Activated T-cell treated with anti-CD3 and anti-CD28 coated beads, Interleukin-2, amount 50 U/mL, for 72 hours (primary cell): ENCODE measurements around the gene WDR5B. TPM values are rescaled to one million over a fixed set of nuclear protein-coding genes. Genes with fewer than 3 reads are reported as not detected.

Experiments
- ATAC-seq, 2 donors: fragments of 150-1000 bp; cut with Tn5 transposase; replicated peaks in 1 of 2; 2 replicates each; pipeline ENCODE4 v1.10.0; 2021; ENCODE audit warnings: moderate library complexity in 2 of 2, mild to moderate bottlenecking in 1 of 2
- DNase-seq, 2 donors: peaks; one replicate each; pipeline ENCODE4 v3.0.0; 2021 to 2022; ENCODE audit warnings: mixed read lengths in 1 of 2
- H3K27ac Mint-ChIP-seq: one replicate; pipeline ENCODE4 v1.8.0; 2022; ENCODE audit warnings: mild to moderate bottlenecking, moderate library complexity, mixed read lengths
- H3K27me3 Mint-ChIP-seq: one replicate; pipeline ENCODE4 v1.8.0; 2022; ENCODE audit warnings: low read depth, mixed read lengths
- H3K36me3 Mint-ChIP-seq, 2 donors: one replicate each; pipeline ENCODE4 v1.8.0; 2022; ENCODE audit warnings: mixed read lengths in 2 of 2, mild to moderate bottlenecking in 1 of 2; ENCODE audit not compliant: insufficient read depth in 2 of 2
- H3K4me1 Mint-ChIP-seq: one replicate; pipeline ENCODE4 v1.8.0; 2022; ENCODE audit warnings: low read depth, mixed read lengths
- H3K4me3 Mint-ChIP-seq, 2 donors: one replicate each; pipeline ENCODE4 v1.8.0; 2022; ENCODE audit warnings: mild to moderate bottlenecking in 2 of 2, mixed read lengths in 2 of 2, moderate library complexity in 2 of 2
- H3K9me3 Mint-ChIP-seq, 2 donors: one replicate each; pipeline ENCODE4 v1.8.0; 2022; ENCODE audit warnings: mixed read lengths in 2 of 2
- total RNA-seq, 2 donors: library from RNA; stranded (reverse); gene quantifications; one replicate each; pipeline ENCODE4 v1.2.3, GENCODE V29; 2022

Gene WDR5B
- total RNA-seq, 2 donors from 2014 or later = 2.6 to 3.6 TPM

- no peak overlapping the region for H3K4me3 Mint-ChIP-seq
- no peak overlapping the region for H3K27ac Mint-ChIP-seq
- ATAC-seq (no peak), DNase-seq (no peak)
- H3K27me3 Mint-ChIP-seq = no peaks in the 10 kb centered on the region
- peaks cover 16% of the 10 kb centered on the region for H3K4me1 Mint-ChIP-seq
- peaks cover 4 to 7% of the 10 kb centered on the region in 2 donors for H3K36me3 Mint-ChIP-seq
- H3K9me3 Mint-ChIP-seq = no peaks in the 10 kb centered on the region
These were observed 12.4 kb downstream of the WDR5B start for GRCh38 chr3:122403489-122403888.

- Mint-ChIP-seq H3K27me3 (no peaks in the 10 kb centered on the region), H3K27ac (no peak overlapping the region), H3K36me3 (peaks cover 0 to 5% of the 10 kb centered on the region in 2 donors), H3K4me1 (peaks cover 23% of the 10 kb centered on the region), H3K4me3 (no peak overlapping the region), H3K9me3 (no peaks in the 10 kb centered on the region)
- DNase-seq = no peak
- ATAC-seq = no peak
These were observed 16.9 kb downstream of the WDR5B start for GRCh38 chr3:122398920-122399319.

- DNase-seq = no peak
- ATAC-seq = no peak
- no peaks in the 10 kb centered on the region for H3K36me3 Mint-ChIP-seq
- H3K9me3 Mint-ChIP-seq = no peaks in the 10 kb centered on the region
- no peak overlapping the region for H3K27ac Mint-ChIP-seq
- peaks cover 23% of the 10 kb centered on the region for H3K4me1 Mint-ChIP-seq
- H3K27me3 Mint-ChIP-seq = no peaks in the 10 kb centered on the region
- H3K4me3 Mint-ChIP-seq = no peak overlapping the region
These were observed 18.7 kb downstream of the WDR5B start for GRCh38 chr3:122397201-122397600.

GRCh38 chr3:122396511-122396910 lies 19.4 kb downstream of the WDR5B start:
- no peak overlapping the region for H3K4me3 Mint-ChIP-seq
- ATAC-seq = no peak
- no peak for DNase-seq
- no peaks in the 10 kb centered on the region for H3K9me3 Mint-ChIP-seq
- H3K4me1 Mint-ChIP-seq = peaks cover 23% of the 10 kb centered on the region
- H3K27me3 Mint-ChIP-seq = no peaks in the 10 kb centered on the region
- no peaks in the 10 kb centered on the region for H3K36me3 Mint-ChIP-seq
- H3K27ac Mint-ChIP-seq = peak overlapping the region; percentile 80

GRCh38 chr3:122395582-122395981 lies 20.3 kb downstream of the WDR5B start:
- ATAC-seq (no peak), DNase-seq (no peak)
- H3K9me3 Mint-ChIP-seq = no peaks in the 10 kb centered on the region
- no peak overlapping the region for H3K4me3 Mint-ChIP-seq
- peaks cover 23% of the 10 kb centered on the region for H3K4me1 Mint-ChIP-seq
- H3K36me3 Mint-ChIP-seq = no peaks in the 10 kb centered on the region
- H3K27ac Mint-ChIP-seq = no peak overlapping the region
- H3K27me3 Mint-ChIP-seq = no peaks in the 10 kb centered on the region

- no peak for DNase-seq
- H3K27ac Mint-ChIP-seq = no peak overlapping the region
- no peak for ATAC-seq
- H3K27me3 Mint-ChIP-seq = no peaks in the 10 kb centered on the region
- H3K36me3 Mint-ChIP-seq = no peaks in the 10 kb centered on the region
- peaks cover 23% of the 10 kb centered on the region for H3K4me1 Mint-ChIP-seq
- H3K9me3 Mint-ChIP-seq = no peaks in the 10 kb centered on the region
- H3K4me3 Mint-ChIP-seq = no peak overlapping the region
These were observed 21.7 kb downstream of the WDR5B start for GRCh38 chr3:122394173-122394572.

- DNase-seq = peak; percentile 8 to 22
- H3K27ac Mint-ChIP-seq = peak overlapping the region; percentile 7
These were observed 22.7 kb downstream of the WDR5B start for GRCh38 chr3:122392868-122393844.

GRCh38 chr3:122391681-122392446 lies 24.0 kb downstream of the WDR5B start:
- no peak for ATAC-seq
- Mint-ChIP-seq H3K27ac (peak overlapping the region; percentile 45), H3K27me3 (no peaks in the 10 kb centered on the region), H3K4me3 (no peak overlapping the region), H3K9me3 (no peaks in the 10 kb centered on the region), H3K36me3 (peaks cover 0 to 1% of the 10 kb centered on the region in 2 donors), H3K4me1 (peaks cover 40% of the 10 kb centered on the region)
- DNase-seq = no peak

More at GRCh38 chr3:122392868-122393844, 22.7 kb downstream of the WDR5B start:
- Mint-ChIP-seq H3K27me3 (no peaks in the 10 kb centered on the region), H3K4me3 (no peak overlapping the region), H3K36me3 (peaks cover 0 to 1% of the 10 kb centered on the region in 2 donors), H3K4me1 (peaks cover 27% of the 10 kb centered on the region), H3K9me3 (no peaks in the 10 kb centered on the region)
- ATAC-seq = no peak

GRCh38 chr3:122390665-122391064 lies 25.2 kb downstream of the WDR5B start:
- peaks cover 5% of the 10 kb centered on the region in 2 donors for H3K36me3 Mint-ChIP-seq
- H3K27ac Mint-ChIP-seq = no peak overlapping the region
- no peaks in the 10 kb centered on the region for H3K27me3 Mint-ChIP-seq
- peaks cover 41% of the 10 kb centered on the region for H3K4me1 Mint-ChIP-seq
- H3K9me3 Mint-ChIP-seq = no peaks in the 10 kb centered on the region
- no peak overlapping the region for H3K4me3 Mint-ChIP-seq
- ATAC-seq (no peak), DNase-seq (no peak)

- ATAC-seq = no peak
- Mint-ChIP-seq H3K27me3 (no peaks in the 10 kb centered on the region), H3K36me3 (peaks cover 5 to 6% of the 10 kb centered on the region in 2 donors)
These were observed 26.0 kb downstream of the WDR5B start for GRCh38 chr3:122389892-122390291.

GRCh38 chr3:122389197-122389596 lies 26.7 kb downstream of the WDR5B start:
- H3K4me1 Mint-ChIP-seq = peaks cover 39% of the 10 kb centered on the region
- H3K27ac Mint-ChIP-seq = peak overlapping the region; percentile 38
- DNase-seq (no peak), ATAC-seq (no peak)
- no peaks in the 10 kb centered on the region for H3K9me3 Mint-ChIP-seq
- H3K4me3 Mint-ChIP-seq = no peak overlapping the region
- peaks cover 6 to 7% of the 10 kb centered on the region in 2 donors for H3K36me3 Mint-ChIP-seq
- no peaks in the 10 kb centered on the region for H3K27me3 Mint-ChIP-seq

More at GRCh38 chr3:122389892-122390291, 26.0 kb downstream of the WDR5B start:
- no peaks in the 10 kb centered on the region for H3K9me3 Mint-ChIP-seq
- no peak for DNase-seq
- no peak overlapping the region for H3K4me3 Mint-ChIP-seq
- H3K27ac Mint-ChIP-seq = peak overlapping the region; percentile 43
- peaks cover 39% of the 10 kb centered on the region for H3K4me1 Mint-ChIP-seq

- ATAC-seq (no peak), DNase-seq (no peak)
- peaks cover 6 to 8% of the 10 kb centered on the region in 2 donors for H3K36me3 Mint-ChIP-seq
- H3K4me3 Mint-ChIP-seq = peak overlapping the region in 1 of 2 donors; percentile 5
- no peak overlapping the region for H3K27ac Mint-ChIP-seq
- H3K9me3 Mint-ChIP-seq = no peaks in the 10 kb centered on the region
- H3K4me1 Mint-ChIP-seq = peaks cover 45% of the 10 kb centered on the region
- H3K27me3 Mint-ChIP-seq = no peaks in the 10 kb centered on the region
These were observed 28.2 kb downstream of the WDR5B start for GRCh38 chr3:122387709-122388108.
